H7 (cell line): ENCODE measurements around the gene ARHGEF10L. TPM values are rescaled to one million over a fixed set of nuclear protein-coding genes. Genes with fewer than 3 reads are reported as not detected.
"Not testable (repeated sequence)": the region's sequence is repeated elsewhere in the genome, so short reads cannot be mapped to it uniquely, and the experiment has no call there.

Experiments used
- DNase-seq: peaks from one replicate; pipeline ENCODE4 v3.0.0; 2012
- H3K27me3 ChIP-seq: 2 replicates; pipeline ENCODE4 v1.6.0; 2011; ENCODE audit warnings: mild to moderate bottlenecking, low read length; ENCODE audit not compliant: control insufficient read depth, insufficient read depth
- H3K36me3 ChIP-seq: replicated peaks from 2 replicates; pipeline ENCODE4 v1.5.1; 2011; ENCODE audit warnings: low read length; ENCODE audit not compliant: control insufficient read depth, insufficient read depth
- H3K4me3 ChIP-seq: 2 replicates; pipeline ENCODE4 v1.5.1; 2011; ENCODE audit warnings: low read depth, mild to moderate bottlenecking, control low read depth, low read length, moderate library complexity; ENCODE audit not compliant: insufficient read depth
- total RNA-seq: library from RNA; depleted of rRNA; stranded (reverse); fragments of >200 nt; shearing (Covaris generic); gene quantifications from 2 replicates; pipeline ENCODE4 v1.2.3, GENCODE V29; 2014; rRNA removed

The ARHGEF10L gene
- total RNA-seq, 1 experiment from 2014 or later, result 54.8 TPM

DNA sequence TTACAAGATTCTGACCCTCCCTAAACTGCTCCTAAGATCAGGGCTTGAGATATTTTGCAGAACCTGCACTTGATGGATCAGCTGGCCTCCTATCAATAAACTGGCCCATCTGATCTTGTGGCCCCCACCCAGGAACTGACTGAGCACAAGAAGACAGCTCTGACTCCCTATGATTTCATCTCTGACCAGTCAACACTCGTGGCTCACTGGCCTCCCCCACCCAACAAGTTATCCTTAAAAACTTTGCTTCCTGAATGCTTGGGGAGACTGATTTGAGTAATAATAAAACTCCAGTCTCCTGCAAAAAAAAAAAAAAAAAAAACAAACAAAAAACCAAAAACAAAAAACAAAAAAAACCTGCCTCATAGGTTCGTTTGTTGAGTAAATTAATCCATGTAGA lies 206.8 kb downstream of the ARHGEF10L start:
- H3K27me3 ChIP-seq, DNase-seq, H3K4me3 ChIP-seq, H3K36me3 ChIP-seq: not testable (repeated sequence)

DNA sequence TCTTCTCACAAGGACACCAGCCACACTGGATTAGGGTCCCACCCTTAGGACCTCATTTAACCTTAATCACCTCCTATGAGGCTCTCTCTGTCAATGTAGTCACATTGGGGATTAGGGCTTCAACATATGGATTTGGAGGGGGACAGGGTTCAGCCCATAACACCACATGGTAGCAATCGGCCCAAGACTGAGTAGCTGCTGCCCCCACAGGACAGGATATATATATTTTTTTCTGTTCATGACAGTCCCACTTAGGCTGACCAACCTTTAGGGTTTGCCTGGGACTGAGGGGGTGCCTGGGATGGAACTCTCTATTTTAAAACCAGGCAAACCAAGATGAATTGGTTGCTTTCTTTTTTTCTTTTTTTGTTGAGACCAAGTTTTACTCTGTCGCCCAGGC lies 207.4 kb downstream of the ARHGEF10L start:
- no peak for DNase-seq
- Histone ChIP-seq H3K27me3 (no peaks in the 10 kb centered on the region; the same call in 1 of the 2 replicates), H3K4me3 (no peak overlapping the region), H3K36me3 (no peaks in the 10 kb centered on the region)

Other genes with a start within 250 kb of the ARHGEF10L start
- 0.62 TPM in 1 of 2 replicates, not detected in the other for gene PADI4, start 231.5 kb upstream of the ARHGEF10L start, total RNA-seq
- not detected in 2 replicates for gene PADI6, start 167.5 kb upstream of the ARHGEF10L start, total RNA-seq
- 363 and 366 TPM in 2 replicates for gene RCC2, start 100.0 kb upstream of the ARHGEF10L start, total RNA-seq
- gene ACTL8, start 215.6 kb downstream of the ARHGEF10L start, total RNA-seq, result 0.97 and 1.4 TPM in 2 replicates